Measurements from ENCODE around the gene ZNHIT3.
"Not testable (repeated sequence)": the region's sequence is repeated elsewhere in the genome, so short reads cannot be mapped to it uniquely, and the experiment has no call there.

ZNHIT3 gene

DNA sequence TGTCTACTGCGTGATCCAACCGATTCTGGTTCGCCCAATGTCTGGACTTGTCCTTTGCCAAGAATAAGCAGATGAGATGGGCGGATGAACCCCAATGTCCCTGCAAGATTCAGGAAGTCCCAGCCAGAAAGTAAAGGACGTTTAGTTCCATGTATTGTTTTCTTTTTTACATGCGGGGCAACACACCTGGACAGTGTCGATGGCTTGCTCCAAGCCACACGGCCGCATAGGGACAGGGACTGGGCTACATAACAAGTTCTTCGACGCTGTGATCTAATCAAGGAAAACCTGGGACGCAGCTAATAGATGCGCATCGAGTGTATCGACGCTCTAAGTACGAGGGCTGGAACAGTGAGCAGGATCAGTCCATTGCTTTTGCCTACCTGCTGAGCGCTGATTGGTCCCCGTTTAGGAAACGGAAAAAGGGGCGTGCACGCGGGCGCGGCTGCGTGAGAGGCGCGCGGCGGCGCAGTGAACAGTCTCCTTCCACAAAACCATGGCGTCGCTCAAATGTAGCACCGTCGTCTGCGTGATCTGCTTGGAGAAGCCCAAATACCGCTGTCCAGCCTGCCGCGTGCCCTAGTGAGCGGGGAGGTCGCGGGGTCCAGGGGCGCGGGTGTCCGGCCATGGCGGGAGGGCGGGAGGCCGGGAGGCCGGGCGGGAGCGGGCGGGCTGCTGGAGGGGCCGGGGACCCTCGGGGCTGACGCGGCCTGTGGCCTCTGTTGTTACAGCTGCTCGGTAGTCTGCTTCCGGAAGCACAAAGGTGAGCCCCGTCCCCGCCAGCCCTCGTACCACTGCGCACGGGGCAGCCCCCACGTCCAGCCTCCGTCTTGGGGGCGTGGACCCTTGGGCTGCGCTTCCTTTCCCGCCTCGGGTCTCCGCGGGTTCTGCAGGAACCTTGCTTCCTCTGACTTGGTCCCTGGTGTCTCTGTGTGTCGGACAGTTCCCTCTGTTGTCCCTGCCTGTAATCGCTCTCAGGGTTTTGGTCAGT, at the start of gene ZNHIT3:
TSS of gene ZNHIT3 (plus strand) at position 478 of the 991 bp plus-strand sequence. CDS start at position 497, 19 bp downstream.
- peak; percentile 91 for DNase-seq

DNA sequence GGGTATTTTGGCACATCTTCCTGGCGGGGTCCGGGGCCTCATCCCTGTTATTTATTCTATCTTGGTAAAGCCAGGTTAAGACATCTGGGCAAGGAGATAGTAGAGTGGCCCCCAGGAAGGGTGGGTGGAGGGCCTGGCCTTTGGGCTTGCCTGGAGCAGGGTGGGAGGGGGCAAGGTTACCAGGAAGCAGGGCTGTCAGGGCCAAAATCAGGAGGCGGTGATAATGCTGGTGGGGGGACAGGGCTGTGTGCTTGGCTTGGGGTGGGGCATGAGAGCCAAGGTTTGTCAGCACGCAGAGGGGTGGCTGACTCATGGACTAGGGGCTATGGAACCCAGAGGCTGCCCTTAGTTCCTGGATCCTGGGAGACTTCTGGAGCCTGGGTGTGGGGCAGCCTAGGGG, 44.7 kb upstream of the ZNHIT3 start:
- DNase-seq, result not testable (repeated sequence)

DNA sequence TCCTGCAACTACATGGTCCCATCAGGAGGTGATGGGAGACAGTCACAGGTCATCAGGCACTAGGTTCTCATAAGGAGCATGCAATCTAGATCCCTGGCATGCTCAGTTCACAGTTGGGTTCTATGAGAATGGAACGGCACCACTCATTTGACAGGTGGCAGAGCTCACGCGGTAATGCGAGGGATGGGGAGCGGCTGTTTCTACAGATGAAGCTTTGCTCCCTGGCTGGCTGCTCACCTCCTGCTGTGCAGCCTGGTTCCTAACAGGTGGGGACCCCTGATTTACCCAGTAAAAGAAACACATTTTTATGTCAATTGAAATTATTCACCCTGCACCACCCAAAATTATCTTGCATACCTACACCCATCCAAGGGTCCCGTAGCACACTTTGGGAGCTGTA, 42.7 kb upstream of the ZNHIT3 start:
- DNase-seq, result no peak

DNA sequence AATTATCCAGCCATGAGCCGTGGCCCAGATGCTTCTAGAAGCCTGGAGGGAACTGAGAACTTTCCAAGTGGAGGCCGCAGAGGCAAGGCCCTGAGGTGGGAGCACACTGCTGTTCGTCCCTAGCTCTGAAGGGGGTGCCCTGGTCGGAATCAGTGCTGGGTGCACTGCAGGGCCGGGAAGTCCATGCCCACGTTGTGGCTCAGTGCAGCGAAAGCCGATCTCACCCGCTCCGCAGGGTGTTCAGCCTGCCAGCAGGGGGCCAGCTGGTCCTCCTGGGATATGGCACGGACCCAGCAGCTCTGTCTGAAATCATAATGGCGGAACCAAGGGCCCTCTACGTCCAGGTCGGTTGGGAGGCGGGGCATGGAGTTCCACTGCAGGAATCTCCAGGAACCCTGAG, 36.5 kb upstream of the ZNHIT3 start:
- DNase-seq, result not testable (repeated sequence)

DNA sequence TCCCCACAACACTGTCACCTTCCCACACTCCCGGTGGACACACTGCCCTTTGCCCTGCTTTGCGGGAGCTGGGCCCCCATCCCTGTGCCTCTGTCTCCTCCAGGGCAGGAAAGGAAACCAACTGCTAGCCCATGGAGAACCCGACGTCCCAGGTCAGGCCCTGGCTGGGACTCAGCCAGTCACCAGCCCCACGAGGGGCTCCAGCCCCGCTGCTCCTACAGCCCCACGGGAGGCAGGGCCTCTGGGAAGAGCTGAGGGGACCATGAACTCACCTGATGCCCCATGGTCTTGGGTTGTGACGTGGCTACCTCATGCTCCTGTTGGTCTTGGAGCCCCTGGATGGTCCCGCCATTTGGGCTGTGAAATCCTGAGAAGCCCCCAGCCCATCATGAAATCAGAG, 33.6 kb upstream of the ZNHIT3 start:
- DNase-seq, result not testable (repeated sequence)

DNA sequence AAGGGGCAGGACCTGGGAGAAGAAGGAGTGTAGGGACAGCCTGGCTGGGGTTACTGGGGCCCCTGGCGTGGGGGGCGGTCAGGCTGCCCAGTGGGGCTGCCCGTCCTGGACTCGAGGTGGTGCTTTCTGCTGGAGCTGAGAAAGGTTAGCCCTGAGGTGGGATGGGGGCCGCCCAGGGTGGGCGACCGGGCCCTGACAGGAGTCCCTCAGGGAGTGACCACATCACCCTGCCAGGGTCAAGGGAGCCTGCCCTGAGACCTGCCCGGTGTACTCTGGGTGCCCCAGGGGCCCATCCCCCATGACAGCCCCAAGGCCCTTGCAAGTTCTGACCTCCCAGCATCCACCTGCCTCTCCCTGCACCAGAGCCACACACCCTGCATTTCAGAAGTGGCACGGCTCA, 28.8 kb upstream of the ZNHIT3 start:
- DNase-seq, result not testable (repeated sequence)

DNA sequence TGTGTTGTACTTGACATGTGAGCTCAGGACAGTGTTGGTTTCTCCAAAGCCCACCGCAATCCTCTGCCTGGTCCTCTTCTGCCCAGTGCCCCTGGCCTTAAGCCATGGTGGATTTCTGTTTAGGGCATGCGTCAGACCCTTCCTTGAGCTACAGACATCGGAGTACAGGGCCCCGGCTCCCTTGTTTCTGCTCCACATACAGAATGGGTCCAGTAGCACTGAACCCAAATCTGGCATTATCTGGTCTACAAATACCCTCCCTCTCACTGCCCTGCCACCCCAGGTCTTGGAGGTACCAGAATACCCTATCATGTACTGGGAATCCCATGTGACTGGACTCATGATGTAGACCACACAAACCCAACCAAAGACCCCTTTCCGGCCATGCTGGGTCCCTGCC, 27.4 kb upstream of the ZNHIT3 start:
- DNase-seq, result no peak

DNA sequence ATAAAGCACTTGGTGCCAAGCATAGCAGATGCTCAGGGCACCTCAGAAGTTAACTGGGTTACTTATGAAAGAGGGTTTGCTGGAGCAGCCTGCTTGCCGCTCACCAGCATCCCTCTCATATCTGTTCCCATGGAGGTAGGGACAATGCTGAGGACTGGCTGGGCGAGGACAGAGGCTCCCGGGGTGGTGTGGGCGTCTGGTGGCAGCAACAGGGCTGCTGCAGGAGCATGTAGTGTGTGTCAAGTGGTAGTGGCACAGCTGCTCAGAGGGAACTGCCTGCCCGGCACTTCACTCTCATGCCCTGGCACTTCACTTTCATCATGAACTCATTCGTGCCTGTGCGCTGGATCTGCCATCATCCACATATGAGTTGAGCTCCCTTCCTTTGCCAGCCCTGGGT, 26.9 kb upstream of the ZNHIT3 start:
- no peak for DNase-seq

DNA sequence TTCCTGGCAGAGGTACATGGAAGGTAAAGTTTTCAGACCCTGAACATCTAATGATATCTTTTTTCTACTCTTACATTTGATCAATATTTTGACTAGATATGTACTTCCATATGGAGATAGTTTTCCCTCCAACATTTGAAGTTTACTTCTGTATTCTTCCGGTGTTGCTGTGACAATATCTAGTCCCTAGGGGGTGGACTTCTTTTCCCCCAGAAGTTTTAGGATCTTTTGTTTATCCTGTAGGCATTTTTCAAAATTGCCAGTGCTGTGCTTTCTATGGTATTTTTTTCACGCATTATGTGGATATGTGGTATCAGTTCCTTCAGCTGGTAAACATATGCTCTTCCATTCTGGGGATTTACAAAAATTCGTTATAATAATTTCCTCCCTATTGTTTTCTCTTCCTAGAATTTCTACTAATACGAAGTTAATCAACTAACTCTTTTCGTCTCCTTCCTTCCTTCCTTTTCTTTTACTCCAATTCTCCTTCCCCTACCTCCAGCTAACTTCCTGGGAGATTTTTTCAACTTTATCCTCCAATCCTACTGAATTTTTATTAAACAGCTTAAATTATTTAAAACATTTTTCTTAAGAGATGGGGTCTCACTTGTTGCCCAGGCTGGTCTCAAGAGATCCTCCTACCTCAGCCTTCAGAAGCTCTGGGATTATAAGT, 26.1 kb upstream of the ZNHIT3 start:
- no peak for DNase-seq

DNA sequence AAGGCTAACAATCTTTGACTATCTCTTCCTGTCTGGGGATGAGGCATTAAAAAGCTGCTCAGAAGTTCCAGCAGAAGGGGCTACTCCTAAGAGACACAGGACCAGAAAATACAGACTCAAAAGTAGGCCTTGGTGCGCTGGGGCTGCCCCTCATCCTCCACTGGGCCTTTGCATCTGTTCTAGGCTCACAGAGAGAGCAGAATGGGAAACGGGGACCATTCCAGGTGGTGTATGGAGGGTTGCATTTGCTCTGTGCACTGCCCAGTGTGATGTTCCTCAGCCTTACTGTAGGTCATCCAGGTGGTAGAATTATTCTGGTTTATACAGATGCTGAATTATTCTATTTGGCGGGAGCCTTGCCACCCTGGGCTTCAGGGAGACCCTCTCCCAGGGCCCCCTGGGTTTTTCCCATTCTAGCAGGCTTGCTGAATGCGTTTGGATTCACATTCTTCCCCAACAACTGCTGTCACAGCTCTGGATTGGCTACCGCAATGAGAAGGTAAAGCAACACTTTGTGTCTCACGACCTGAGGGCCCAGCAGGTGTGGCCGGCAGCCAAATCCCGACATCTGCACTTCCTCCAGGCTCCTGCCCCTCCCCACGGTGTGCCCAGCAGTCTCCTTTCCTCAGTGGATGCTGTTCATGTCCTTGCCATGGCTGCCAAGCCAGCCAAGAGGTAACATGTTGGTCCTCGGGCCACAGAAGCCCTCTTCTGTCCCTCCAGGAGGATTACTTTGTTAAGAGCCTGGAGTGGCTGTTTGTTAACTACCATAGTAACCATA, 25.0 kb upstream of the ZNHIT3 start:
- DNase-seq, result no peak

DNA sequence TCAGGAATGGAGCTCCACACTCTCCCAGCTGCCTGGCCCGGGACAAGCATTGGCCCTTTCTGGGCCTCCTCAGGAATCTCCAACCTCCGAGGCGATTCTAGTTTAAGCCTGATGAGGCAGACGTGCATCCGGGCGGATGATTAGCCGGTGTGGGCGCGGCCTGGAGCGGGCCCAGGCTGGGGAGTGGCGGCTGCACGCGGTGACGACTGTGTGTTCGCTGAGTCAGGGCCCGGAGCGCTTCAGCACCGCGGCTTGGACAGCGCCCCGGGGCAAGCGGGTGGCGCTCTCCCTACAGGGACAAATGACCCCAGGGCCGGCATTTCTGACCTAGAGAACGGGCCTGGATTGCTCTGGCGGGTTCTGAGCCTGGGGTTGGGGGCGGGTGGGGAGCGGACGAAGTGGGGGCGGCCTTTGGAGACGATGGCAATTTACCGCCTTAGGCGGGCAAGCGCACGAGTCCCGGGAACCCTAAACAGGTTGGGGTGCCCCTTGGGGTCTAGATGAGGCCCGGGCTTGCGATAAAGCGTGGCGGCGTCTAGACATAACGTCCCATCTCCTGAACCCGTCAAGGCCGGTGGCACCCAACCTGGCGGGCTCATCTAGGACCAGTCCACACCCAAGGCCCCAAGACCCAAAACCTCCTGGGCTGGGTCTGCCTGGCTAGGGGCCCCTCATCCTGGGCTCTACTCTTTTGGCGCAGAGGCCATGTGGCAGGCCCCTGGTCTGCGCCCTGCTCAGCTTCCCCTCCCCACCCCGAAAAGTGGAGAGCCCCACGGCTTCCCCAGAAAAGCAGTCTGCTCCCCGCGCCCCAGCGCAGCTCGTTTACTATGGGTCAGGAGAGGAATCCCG, 22.3 kb upstream of the ZNHIT3 start:
- peak; percentile 2 for DNase-seq

DNA sequence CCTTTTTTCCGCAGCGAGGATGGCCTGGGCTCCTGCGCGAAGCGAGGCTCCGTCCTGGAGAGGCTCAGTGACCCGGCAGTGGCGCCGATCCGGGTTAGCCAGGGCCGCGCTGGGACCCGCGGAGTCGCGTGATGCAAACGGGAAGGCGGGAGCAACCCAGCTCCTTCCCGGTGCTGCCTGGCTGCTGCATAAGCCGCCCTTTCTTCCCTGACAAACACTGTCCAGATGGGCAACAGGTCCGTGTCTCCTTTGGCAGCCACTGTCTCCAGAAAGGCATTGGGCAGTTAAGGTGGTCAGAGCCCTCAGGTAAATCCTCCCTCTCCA, 21.8 kb upstream of the ZNHIT3 start:
- no peak for DNase-seq

DNA sequence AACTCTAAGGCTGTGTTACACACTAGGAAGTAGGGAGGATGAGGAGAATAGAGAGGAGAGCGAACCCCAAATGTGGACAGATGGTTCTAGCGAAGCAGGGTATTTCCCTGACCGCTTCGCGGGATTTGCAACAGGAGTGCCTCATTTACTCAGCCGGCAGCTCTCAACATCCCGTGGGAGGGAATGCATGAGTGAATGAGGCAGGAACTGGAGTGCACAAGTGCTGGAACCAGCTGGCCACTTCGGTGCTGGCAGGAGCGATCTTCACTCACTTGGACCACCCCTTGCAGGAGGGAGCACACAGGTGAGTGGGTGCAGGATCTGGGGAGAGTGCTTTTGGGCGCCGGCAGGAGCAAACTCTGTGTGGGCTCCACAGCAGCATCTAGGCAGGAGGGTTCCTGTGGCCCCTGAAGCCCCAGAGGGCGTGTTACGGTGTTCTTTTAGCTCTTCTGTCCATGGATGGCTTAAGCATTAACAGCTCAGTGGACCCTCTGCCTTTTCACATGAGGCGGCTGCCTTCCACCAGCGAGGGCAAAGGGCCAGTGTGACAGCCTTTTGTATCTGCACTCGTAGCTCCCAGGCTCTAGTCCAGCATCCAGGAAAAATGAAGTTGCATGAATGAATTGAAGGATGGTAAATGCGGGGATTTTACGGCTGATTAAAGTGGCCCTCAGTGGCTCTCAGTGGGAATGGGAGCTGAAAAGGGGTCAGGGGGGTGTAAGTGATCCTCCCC, 17.4 kb upstream of the ZNHIT3 start:
- no peak for DNase-seq

DNA sequence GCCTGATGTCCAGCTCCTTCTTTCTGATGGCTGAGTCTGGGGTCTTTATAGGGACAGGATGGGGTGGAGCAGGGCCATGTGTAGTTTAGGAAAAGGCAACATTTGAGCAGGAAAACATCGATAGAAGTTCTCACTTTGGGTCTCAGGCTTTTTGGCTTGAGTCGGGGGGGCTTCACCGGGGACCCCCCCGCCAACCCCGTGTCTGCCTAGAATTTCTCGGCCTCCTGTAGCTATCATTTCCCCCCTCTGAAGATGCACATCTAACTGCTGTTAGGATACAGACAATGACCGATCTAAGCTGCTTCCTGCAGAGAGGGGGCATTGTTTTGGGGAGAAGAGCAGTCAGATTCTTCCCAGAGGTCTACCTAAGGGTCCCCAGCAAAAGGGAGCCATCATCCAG, 16.7 kb upstream of the ZNHIT3 start:
- no peak for DNase-seq

DNA sequence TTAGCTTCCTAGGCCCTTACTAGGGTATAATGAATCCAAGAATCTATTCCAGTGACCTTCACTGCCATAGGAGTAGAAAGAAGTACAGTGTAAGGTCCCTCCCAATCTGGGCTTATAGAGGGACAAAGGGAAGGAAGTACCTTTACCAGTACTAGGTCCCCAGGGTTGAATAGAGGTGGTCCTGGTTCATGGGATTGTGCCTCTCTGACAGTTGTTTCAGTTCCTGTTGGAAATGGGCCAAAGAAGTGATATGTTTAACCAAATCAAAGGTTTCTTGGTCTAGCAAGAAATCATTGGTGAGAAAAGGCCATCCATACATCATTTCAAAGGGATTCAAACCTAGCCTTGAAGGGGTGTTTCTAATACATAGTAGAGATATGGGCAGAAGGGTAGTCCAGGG, 16.0 kb upstream of the ZNHIT3 start:
- no peak for DNase-seq

DNA sequence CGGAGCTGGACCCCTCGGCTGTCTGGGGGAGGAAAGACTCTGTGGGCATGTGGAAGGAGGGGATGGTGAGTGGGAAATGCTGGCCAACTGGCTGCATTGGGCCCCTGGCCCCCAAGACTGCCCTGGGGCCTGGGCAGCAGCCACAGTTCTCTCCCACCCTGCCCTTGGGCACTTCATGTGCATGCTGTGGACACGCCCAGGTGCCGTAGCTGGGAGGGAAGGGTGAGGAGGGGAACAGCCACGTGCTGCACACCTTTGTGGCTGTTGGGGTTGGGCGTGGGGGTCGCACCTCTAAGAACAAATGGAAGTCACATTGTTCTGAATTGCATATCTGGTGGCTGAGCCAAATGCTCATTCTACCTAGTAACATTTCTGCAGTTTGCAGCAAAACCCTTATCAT, 11.9 kb upstream of the ZNHIT3 start:
- no peak for DNase-seq

DNA sequence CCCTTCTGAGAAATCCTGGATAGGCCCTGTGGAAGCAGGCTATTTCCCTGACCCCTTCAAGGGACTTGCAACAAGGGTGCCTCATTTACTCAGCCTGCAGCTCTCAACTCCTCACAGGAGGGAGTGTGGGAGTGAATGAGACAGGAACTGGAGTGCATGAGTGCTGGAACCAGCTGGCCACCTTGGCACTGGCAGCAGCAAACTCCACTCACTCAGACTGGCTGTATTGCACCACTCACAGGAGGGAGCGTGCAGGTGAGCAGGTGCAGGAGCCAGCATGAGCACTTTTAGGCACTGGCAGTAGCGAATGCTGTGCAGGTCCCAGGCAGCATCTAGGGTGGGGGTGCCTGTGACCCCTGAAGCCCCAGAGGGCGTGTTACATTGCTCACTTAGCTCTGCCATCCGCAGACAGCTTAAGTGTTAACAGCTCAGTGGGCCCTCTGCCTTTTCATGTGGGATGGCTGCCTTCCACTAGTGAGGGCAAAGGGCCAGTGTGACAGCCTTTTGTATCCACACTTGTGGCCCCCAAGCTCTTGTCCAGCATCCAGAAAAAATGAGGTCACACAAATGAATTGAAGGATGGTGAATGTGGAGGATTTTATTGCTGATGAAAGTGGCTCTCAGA, 11.0 kb upstream of the ZNHIT3 start:
- no peak for DNase-seq

DNA sequence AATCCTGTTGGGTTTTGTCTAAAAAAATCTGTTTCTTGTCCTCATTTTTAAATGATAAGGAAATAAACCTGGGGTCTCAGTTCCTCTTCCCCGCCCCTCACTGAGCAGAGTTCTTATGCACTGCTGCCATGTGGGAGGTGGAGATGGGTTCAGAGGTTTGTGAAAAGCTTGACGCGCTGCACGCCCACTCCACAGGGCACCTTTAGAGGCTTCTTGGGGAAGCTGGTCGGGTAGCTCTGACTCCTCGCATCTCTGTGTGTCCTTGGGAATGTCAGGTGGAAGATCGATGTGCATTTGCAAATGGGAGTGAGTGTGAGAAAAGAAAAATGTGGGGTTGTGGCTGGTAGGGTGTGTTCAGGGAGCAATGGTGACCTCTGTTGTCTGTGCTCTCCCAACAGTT, 4.7 kb upstream of the ZNHIT3 start:
- no peak for DNase-seq

DNA sequence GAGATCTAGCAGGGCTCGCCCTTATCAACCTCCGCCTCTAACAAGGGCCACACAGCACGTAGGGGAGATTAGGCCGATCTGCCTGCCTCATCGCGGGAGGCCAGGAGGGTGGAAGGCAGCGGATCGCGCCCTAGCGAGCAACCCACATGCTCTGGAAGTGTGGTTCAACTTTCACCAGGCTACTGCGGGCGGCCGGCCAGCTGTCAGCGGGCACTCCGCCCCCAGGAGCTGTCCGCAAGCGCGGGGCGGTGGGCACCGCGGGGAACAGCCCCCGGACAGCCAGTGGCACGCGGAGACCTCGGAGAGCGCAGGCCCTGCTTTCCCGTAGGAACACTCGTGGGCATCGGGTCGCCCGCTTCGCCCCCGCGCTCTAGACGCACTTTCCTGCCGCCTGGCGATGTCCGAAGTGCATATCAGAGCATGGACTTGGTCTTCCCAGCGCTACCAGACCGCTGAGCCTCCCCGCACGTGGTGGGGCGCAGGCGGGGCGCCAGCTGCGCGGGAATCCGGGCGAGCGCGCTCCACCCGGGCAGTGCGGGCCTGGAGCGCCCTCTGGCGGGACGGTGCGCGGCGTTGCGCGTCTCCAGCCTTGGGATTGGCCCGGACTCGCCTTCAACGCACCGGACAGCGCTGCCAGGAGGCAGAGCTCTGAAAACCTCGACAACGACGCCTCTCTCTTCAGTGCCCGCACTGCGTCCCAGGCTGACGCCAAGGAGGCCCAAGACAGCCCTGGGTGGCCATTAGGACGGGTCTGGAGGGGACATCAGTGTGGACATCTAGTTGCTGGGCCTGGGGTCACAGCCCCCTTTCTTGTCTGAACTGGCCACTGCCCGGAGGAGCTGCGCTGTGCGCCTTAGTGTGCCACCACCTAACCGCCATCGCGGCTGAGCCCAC, 3.6 kb upstream of the ZNHIT3 start:
- DNase-seq, result peak; percentile 54

DNA sequence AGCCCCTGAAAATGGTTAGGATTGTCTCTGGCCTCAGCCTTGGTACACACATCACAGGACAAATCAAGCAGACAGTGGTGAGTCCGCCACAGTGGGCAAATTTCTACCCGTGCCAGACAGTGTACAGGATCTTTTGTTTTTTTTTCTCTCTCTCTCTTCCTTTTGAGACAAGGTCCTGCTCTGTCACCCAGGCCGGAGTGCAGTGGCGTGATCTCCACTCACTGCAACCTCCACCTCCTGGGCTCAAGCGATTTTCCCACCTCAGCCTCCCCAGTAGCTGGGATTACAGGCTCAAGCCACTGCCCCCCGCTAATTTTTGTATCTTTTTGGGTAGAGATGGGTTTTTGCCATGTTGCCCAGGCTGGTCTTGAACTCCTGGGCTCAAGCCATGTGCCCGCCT, 2.5 kb upstream of the ZNHIT3 start:
- not testable (repeated sequence) for DNase-seq

Measured in amniotic stem cell (primary cell).